SK-N-SH treated with all-trans-retinoic acid at 6 μM for 48 hours (cell line): ENCODE data around the gene SENP5.

Source experiments
- ATAC-seq: fragments of 200-7000 bp; cut with Tn5 transposase; 3 replicates; pipeline ENCODE4 v1.9.1; 2020; ENCODE audit warnings: mild to moderate bottlenecking, moderate library complexity
- ARNTL ChIP-seq: fragments of 450-650 bp; formaldehyde crosslinking; IDR thresholded peaks from 2 replicates; pipeline ENCODE4 v1.5.0; 2020; ENCODE audit warnings: low read depth, mild to moderate bottlenecking, moderate library complexity, borderline replicate concordance
- BACH2 ChIP-seq: fragments of 250-450 bp; sonication (Bioruptor Pico); IDR thresholded peaks from 2 replicates; pipeline ENCODE4 v1.9.0; 2021; ENCODE audit warnings: mild to moderate bottlenecking, borderline replicate concordance
- CSDC2 ChIP-seq: fragments of 250-450 bp; sonication (Bioruptor Pico); IDR thresholded peaks from 2 replicates; pipeline ENCODE4 v1.5.0; 2020; ENCODE audit warnings: mild to moderate bottlenecking, moderate library complexity
- ESRRG ChIP-seq: fragments of 250-450 bp; sonication (Bioruptor Pico); IDR thresholded peaks from 2 replicates; pipeline ENCODE4 v1.6.1; 2021; ENCODE audit warnings: mild to moderate bottlenecking
- GLIS3 ChIP-seq: fragments of 250-450 bp; sonication (Bioruptor Pico); IDR thresholded peaks from 2 replicates; pipeline ENCODE4 v1.5.0; 2020; ENCODE audit warnings: mild to moderate bottlenecking, moderate library complexity
- OSR1 ChIP-seq: fragments of 250-450 bp; sonication (Bioruptor Pico); IDR thresholded peaks from 2 replicates; pipeline ENCODE4 v1.8.0; 2022; ENCODE audit warnings: moderate library complexity, mild to moderate bottlenecking, inconsistent platforms
- PATZ1 ChIP-seq: fragments of 250-450 bp; sonication (Bioruptor Pico); IDR thresholded peaks from 2 replicates; pipeline ENCODE4 v1.8.0; 2020; ENCODE audit warnings: mild to moderate bottlenecking, moderate library complexity, borderline replicate concordance
- POU6F1 ChIP-seq: fragments of 250-450 bp; sonication (Bioruptor Pico); IDR thresholded peaks from 2 replicates; pipeline ENCODE4 v1.8.0; 2021; ENCODE audit warnings: low read depth, mild to moderate bottlenecking, moderate library complexity, borderline replicate concordance
- PPARA ChIP-seq: fragments of 250-450 bp; sonication (Bioruptor Pico); IDR thresholded peaks from 2 replicates; pipeline ENCODE4 v1.5.0; 2020; ENCODE audit warnings: mild to moderate bottlenecking, borderline replicate concordance
- RARB ChIP-seq: fragments of 250-450 bp; sonication (Bioruptor Pico); IDR thresholded peaks from 2 replicates; pipeline ENCODE4 v1.8.0; 2021; ENCODE audit warnings: mild to moderate bottlenecking, moderate library complexity
- SNAI2 ChIP-seq: fragments of 250-450 bp; sonication (Bioruptor Pico); IDR thresholded peaks from 2 replicates; pipeline ENCODE4 v1.5.0; 2020; ENCODE audit warnings: mild to moderate bottlenecking, moderate library complexity
- TCF4 ChIP-seq: fragments of 250-450 bp; sonication (Bioruptor Pico); IDR thresholded peaks from 2 replicates; pipeline ENCODE4 v1.8.0; 2021; ENCODE audit warnings: mild to moderate bottlenecking, moderate library complexity, borderline replicate concordance
- TOX ChIP-seq: fragments of 250-450 bp; sonication (Bioruptor Pico); IDR thresholded peaks from 2 replicates; pipeline ENCODE4 v1.8.0; 2021; ENCODE audit warnings: mild to moderate bottlenecking, moderate library complexity, borderline replicate concordance
- TSHZ2 ChIP-seq: fragments of 250-450 bp; sonication (Bioruptor Pico); IDR thresholded peaks from 2 replicates; pipeline ENCODE4 v1.5.0; 2020; ENCODE audit warnings: mild to moderate bottlenecking, moderate library complexity
- ZC3H10 ChIP-seq: fragments of 250-450 bp; sonication (Bioruptor Pico); IDR thresholded peaks from 2 replicates; pipeline ENCODE4 v1.5.1; 2021; ENCODE audit warnings: mild to moderate bottlenecking, moderate library complexity
- ZFP3 ChIP-seq: fragments of 250-450 bp; sonication (Bioruptor Pico); IDR thresholded peaks from 2 replicates; pipeline ENCODE4 v1.5.0; 2020; ENCODE audit warnings: mild to moderate bottlenecking, moderate library complexity
- ZFP30 ChIP-seq: fragments of 450-650 bp; formaldehyde crosslinking; IDR thresholded peaks from 2 replicates; pipeline ENCODE4 v1.5.0; 2022; ENCODE audit warnings: mild to moderate bottlenecking, moderate library complexity
- ZNF565 ChIP-seq: fragments of 450-650 bp; formaldehyde crosslinking; conservative IDR thresholded peaks from 2 replicates; pipeline ENCODE4 v1.5.0; 2020; ENCODE audit warnings: low read depth, mild to moderate bottlenecking, moderate library complexity
- ZNF70 ChIP-seq: fragments of 450-650 bp; formaldehyde crosslinking; IDR thresholded peaks from 2 replicates; pipeline ENCODE4 v1.5.0; 2020; ENCODE audit warnings: mild to moderate bottlenecking, moderate library complexity
- ZNF8 ChIP-seq: fragments of 450-650 bp; formaldehyde crosslinking; IDR thresholded peaks from 2 replicates; pipeline ENCODE4 v1.5.0; 2020; ENCODE audit warnings: mild to moderate bottlenecking, moderate library complexity
- TF ChIP-seq, protein P1 (sequence below): fragments of 250-450 bp; sonication (Bioruptor Pico); IDR thresholded peaks from 2 replicates; pipeline ENCODE4 v1.5.1; 2021; ENCODE audit warnings: mild to moderate bottlenecking, moderate library complexity
- TF ChIP-seq, protein P2 (sequence below): fragments of 250-450 bp; sonication (Bioruptor Pico); IDR thresholded peaks from 2 replicates; pipeline ENCODE4 v1.5.1; 2020; ENCODE audit warnings: low read depth, mild to moderate bottlenecking, moderate library complexity

SENP5 gene

GRCh38 chr3:196963631-196963953 lies 95.9 kb downstream of the SENP5 start:
- TF ChIP-seq ZFP3 (no peak), ARNTL (CRISPR knock-in tag) (no peak), TOX (CRISPR knock-in tag) (no peak), SNAI2 (CRISPR knock-in tag) (no peak), TSHZ2 (CRISPR knock-in tag) (no peak), GLIS3 (no peak), PPARA (CRISPR knock-in tag) (no peak), OSR1 (CRISPR knock-in tag) (no peak), ZFP30 (CRISPR knock-in tag) (no peak), CSDC2 (no peak), ESRRG (CRISPR knock-in tag) (no peak), RARB (no peak), ZNF8 (CRISPR knock-in tag) (no peak), TCF4 (CRISPR knock-in tag) (no peak), ZNF70 (no peak), ZC3H10 (CRISPR knock-in tag) (no peak), ZNF565 (CRISPR knock-in tag) (no peak), POU6F1 (CRISPR knock-in tag) (no peak), BACH2 (CRISPR knock-in tag) (no peak)
- TF ChIP-seq, protein P1, sequence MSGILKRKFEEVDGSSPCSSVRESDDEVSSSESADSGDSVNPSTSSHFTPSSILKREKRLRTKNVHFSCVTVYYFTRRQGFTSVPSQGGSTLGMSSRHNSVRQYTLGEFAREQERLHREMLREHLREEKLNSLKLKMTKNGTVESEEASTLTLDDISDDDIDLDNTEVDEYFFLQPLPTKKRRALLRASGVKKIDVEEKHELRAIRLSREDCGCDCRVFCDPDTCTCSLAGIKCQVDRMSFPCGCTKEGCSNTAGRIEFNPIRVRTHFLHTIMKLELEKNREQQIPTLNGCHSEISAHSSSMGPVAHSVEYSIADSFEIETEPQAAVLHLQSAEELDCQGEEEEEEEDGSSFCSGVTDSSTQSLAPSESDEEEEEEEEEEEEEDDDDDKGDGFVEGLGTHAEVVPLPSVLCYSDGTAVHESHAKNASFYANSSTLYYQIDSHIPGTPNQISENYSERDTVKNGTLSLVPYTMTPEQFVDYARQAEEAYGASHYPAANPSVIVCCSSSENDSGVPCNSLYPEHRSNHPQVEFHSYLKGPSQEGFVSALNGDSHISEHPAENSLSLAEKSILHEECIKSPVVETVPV (CRISPR knock-in tag): no peak
- ATAC-seq: no peak

- ATAC-seq: no peak
- no peak for TF ChIP-seq TCF4 (CRISPR knock-in tag)
- TF ChIP-seq TOX (CRISPR knock-in tag): no peak
- no peak for TF ChIP-seq OSR1 (CRISPR knock-in tag)
- TF ChIP-seq BACH2 (CRISPR knock-in tag): no peak
- no peak for TF ChIP-seq ZFP30 (CRISPR knock-in tag)
- TF ChIP-seq RARB: no peak
- TF ChIP-seq ZC3H10 (CRISPR knock-in tag): no peak
- TF ChIP-seq, protein P2, sequence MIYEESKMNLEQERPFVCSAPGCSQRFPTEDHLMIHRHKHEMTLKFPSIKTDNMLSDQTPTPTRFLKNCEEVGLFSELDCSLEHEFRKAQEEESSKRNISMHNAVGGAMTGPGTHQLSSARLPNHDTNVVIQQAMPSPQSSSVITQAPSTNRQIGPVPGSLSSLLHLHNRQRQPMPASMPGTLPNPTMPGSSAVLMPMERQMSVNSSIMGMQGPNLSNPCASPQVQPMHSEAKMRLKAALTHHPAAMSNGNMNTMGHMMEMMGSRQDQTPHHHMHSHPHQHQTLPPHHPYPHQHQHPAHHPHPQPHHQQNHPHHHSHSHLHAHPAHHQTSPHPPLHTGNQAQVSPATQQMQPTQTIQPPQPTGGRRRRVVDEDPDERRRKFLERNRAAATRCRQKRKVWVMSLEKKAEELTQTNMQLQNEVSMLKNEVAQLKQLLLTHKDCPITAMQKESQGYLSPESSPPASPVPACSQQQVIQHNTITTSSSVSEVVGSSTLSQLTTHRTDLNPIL (CRISPR knock-in tag): no peak
- TF ChIP-seq SNAI2 (CRISPR knock-in tag): no peak
- no peak for TF ChIP-seq ZNF565 (CRISPR knock-in tag)
- no peak for TF ChIP-seq ZNF8 (CRISPR knock-in tag)
- no peak for TF ChIP-seq PATZ1 (CRISPR knock-in tag)
Measured at GRCh38 chr3:196965112-196965803, 97.5 kb downstream of the SENP5 start.
